Activated CD4-positive, CD25-positive, alpha-beta regulatory T cell treated with anti-CD3 and anti-CD28 coated beads, Interleukin-2, amount 50 U/mL, for 72 hours (primary cell): Measurements from ENCODE around the gene VENTX.
"Not testable (repeated sequence)": the region's sequence is repeated elsewhere in the genome, so short reads cannot be mapped to it uniquely, and the experiment has no call there.

ENCODE experiments used
- DNase-seq: peaks from one replicate; pipeline ENCODE4 v3.0.0; 2021

Gene VENTX

DNA sequence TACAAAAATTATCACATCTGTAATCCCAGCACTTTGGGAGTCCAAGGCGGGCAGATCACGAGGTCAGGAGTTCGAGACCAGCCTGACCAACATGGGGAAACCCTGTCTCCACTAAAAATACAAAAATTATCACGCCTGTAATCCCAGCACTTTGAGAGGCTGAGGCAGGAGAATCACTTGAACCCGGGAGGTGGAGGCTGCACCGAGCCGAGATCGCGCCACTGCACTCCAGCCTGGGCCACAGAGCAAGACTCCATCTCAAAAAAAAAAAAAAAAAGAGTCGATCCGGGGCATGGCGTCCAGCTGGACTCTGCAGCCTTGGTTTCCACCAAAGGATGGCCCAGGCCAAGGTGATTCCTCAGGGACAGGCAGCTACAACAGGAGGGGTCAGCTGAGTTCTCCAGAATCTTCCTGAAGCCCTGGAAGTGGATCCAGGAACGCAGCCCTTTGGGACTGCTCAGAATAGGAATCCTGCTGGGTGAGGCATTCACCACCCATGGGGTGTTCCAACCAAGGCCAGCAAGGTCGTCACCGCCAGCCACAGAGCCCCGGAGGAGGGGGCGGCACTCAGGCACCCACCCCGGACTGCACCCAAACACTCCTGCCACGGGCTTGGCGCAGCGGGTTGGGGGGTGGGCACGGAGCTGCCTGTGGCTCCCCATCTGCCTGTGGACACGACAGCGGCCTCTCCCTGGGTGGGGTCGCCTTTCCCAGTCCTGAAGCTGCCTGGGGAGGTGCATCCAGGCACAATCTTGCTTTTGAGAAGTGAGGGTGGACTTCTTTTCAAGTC is 19.7 kb upstream of the VENTX start:
- no peak for DNase-seq

DNA sequence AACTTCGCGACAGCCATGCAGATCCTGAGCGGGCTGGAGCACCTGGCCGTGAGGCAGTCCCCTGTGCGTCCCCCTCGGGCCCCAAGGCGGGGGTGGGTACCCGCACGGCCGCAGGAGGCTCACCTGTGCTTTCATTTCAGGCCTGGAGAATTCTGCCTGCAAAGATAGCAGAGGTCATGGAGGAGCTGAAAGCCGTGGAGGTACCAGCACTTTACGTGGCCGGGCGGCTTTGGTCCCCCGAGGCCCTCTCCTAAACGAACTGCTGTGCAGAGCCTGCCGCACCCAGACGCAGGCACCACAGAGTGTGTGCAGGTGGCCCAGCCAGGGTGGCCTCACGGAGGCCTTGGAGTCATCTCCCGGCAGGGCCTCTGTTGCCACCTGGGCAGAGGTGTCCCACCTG is 18.8 kb upstream of the VENTX start:
- no peak for DNase-seq

DNA sequence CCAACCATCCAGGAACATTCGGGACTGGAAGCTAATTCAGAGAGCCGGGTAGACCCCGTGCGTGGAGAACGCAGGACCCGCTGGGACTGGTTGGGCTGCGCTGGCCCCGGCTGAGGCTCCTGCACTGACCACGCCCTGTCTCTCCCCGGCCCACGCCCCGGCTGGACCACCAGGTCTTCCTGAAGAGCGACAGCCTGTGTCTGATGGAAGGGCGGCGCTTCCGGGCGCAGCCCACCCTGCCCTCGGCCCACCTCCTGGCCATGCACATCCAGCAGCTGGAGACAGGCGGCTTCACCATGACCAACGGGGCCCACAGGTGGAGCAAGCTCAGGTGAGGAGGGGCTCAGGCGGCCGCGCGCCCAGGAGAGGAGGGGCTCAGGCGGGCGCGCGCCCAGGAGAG is 17.9 kb upstream of the VENTX start:
- no peak for DNase-seq

DNA sequence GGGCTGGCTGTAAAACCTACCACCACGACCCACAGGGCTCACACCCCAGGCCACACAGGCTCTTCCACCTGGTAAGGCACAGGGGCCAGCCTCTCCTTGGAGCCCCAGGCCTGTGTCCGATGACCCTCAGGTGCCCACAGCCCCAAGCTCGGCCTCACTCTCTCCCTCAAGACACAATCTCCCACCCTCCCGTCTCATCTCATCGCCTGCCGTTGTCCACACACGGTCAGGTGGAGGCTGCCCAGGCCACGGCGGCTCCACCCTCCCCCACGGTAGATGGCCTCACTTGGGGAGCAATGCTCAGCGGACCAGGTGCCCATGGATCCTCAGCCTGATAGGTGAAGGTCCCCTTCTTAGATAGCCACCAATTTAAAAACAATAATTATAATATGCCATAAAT is 16.3 kb upstream of the VENTX start:
- no peak for DNase-seq

DNA sequence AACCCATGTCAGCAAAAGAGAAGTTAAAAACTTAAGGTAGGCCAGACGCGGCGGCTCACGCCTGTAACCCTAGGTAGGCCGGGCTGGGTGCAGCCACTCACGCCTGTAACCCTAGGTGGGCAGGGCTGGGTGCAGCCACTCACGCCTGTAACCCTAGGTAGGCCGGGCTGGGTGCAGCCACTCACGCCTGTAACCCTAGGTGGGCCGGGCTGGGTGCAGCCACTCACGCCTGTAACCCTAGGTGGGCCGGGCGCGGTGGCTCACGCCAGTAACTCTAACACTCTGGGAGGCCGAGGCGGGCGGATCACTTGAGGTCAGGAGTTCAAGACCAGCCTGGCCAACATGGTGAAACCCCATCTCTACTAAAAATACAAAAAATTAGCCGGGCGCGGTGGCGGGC is 15.9 kb upstream of the VENTX start:
- DNase-seq = not testable (repeated sequence)

DNA sequence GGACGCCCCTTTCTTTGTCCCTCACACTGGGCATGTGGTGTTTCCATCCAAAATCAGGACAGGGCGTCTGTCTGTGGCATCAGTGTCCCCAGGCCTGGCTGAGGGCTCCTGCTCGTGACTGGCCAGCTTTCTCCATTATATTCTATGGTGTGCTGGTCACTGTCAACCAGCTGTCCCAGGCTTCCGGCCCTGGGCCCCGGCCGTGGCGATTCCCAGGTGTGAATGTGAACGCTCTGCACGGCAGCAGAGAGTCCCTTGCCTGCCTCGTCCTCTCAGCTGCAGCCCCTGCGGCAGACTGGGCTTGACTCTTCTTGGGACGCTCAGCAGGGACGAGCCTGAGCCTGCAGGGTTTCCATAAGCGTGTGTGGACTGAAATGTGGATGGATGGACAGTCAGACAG is 13.6 kb upstream of the VENTX start:
- DNase-seq = no peak

DNA sequence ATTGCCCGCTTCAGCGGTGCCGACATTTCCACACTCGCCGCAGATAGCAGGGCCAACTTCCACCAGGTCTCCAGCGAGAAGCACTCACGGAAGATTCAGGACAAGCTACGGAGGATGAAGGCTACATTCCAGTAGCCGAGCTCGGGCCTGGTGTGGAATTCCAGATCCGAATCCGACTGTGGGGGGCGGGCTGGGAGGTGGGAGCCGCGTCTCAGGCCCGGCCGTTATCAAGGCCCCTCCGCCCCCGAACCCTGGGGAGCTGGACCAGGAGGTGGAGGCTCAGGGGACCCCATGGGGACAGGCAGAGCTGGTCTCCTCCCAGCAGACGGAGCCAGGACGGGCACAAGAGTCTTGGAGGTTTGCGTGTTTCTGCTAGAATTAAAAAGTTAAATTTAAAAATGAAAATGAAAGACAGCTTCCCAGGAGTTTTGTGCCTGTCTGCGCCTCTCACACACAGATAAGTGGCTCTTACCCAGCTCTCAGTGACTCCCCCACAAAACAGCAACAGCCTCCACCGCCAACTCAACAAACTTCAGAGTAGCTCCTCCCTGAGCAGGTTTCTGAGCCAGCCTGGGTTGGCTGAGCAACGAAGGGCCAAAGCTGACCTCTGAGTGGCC is 12.8 kb upstream of the VENTX start:
- DNase-seq = no peak

DNA sequence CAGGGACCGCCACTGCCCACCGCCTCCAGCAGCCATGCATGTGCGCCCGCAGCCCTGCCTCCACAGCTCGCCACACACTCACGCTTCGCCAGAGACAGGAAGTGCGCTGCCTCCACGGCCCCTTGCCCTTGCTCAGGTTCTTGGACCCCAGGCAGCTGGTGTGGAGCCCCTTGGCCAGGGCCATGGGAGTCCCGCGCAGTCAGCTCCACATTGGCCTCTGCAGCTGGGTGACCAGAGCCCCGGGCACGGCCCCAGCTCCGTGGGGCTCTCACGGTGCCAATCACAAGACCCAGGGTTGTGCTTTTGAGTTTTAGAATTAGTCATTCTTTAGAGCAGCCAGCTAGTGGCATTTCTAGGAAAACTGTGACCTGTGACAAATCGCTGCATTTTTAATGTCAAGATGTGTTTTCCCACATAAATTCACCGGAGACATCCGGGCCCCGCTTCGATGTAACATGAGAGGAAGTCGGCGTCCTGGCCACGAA is 11.9 kb upstream of the VENTX start:
- no peak for DNase-seq

DNA sequence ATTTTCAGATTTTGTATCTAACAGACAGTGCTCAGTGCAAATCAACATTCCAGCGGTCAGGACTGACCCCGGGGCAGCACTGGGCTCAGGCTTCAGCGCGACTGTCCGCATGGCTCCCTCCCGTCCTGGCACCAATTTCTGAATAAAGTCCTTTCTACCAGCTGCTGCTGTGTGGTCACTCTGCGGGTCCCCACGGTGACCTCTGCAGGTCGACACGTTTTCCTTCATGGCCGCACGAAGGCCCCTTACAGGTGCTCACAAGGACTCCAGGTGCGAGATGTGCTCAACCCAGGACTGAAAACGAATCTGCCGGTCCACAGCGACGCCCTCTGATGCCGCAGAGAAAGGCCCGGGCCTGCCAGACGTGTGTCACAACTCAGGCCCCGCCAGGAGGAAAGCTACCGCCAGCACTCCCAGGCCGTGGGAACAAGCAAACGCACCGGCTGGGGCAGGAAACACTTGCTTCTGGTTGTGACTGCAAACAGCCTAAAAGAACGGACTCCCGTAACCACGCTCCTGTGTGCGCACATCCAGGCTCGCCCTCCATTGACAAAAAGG is 11.3 kb upstream of the VENTX start:
- no peak for DNase-seq

DNA sequence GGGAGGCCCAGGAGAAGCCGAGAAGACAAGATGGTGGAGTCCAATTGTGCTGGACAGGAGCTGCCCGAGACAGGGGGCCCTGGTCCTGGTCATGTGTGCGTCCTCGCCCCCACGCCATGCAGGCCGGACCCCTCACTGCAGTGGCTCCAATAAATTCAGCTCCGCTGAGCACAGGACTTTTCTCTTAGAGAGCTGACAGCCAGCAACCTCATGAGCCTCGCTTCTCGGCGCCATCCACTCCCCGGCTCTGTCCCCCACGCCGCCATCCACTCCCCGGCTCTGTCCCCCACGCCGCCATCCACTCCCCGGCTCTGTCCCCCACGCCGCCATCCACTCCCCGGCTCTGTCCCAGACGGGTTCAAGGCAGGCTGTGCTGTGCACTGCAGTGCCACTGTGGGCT is 10.4 kb upstream of the VENTX start:
- DNase-seq = no peak

DNA sequence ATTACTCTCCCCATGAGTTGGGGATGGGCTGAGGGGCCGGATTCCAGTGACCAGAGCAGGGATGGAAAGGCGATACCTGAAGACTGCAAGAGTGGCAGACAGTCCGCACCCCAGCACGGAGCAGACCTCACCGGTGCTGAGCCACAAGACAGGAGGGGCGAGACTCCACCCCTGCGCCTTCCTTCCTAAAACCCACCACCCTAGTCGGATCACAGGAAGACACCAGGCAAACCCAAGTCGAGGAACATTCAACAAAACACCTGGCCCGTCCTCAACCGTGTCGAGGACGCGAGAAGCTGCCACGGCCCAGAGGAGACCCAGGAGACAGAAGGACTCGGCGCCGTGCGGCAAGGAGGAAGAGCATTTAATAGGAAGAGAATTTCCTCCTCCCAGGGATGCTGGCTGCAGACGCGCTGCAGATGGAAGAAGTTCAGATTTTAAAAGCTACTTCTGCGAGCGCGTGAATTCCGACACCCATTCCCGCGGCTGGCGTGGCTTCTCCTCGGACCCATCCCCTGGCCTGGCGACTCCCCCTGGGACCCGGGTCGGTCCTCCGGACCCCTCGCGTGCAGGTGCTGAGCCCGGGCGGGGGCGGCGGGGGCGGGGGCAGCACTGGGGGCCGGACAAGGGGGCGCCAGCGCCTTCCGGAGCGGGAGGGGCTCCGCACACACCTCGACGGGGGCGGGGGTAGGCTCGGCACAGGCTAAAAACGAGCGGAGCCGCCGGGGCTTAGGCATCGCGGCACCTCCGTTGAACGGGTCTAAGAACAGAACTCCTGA is 8.2 kb upstream of the VENTX start:
- DNase-seq = no peak

DNA sequence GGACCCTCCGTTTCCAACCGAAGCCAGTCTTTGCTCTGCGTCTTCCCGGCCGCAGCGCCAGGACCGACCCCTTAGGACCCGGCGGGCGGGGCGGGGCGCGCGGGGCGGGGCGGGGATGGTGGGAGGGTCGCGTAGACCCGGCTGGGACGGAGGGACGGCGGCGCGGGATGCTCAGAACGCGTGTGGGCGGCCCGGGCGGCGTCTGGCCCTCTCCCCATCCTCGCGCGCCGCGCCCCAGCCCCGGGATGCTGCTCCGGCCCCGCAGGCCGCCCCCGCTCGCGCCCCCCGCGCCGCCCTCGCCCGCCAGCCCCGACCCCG is 7.7 kb upstream of the VENTX start, which contains the start of gene UTF1:
UTF1 (plus strand) TSS at position 174 of the 318 bp plus-strand sequence; CDS start at position 246, 72 bp downstream.
- no peak for DNase-seq

DNA sequence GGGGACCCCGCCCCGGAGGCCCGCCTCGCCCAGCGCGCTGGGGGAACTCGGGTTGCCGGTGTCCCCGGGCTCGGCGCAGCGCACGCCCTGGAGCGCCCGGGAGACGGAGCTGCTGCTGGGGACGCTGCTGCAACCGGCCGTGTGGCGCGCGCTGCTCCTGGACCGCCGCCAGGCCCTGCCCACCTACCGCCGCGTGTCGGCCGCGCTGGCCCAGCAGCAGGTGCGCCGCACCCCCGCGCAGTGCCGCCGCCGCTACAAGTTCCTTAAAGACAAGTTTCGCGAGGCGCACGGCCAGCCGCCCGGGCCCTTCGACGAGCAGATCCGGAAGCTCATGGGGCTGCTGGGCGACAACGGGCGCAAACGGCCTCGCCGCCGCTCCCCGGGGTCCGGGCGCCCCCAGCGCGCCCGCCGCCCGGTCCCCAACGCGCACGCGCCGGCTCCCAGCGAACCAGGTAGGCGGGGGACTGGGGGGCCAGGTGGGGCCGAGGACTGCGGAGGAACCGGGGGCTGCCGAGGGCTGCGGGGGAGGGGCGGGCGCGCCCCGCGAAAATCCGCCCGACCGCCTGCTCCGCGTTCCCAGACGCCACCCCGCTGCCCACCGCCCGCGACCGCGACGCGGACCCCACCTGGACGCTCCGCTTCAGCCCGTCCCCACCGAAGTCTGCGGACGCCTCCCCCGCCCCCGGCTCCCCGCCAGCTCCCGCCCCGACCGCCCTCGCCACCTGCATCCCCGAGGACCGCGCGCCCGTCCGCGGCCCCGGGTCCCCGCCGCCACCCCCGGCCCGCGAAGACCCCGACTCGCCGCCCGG is 7.1 kb upstream of the VENTX start:
- DNase-seq = no peak

DNA sequence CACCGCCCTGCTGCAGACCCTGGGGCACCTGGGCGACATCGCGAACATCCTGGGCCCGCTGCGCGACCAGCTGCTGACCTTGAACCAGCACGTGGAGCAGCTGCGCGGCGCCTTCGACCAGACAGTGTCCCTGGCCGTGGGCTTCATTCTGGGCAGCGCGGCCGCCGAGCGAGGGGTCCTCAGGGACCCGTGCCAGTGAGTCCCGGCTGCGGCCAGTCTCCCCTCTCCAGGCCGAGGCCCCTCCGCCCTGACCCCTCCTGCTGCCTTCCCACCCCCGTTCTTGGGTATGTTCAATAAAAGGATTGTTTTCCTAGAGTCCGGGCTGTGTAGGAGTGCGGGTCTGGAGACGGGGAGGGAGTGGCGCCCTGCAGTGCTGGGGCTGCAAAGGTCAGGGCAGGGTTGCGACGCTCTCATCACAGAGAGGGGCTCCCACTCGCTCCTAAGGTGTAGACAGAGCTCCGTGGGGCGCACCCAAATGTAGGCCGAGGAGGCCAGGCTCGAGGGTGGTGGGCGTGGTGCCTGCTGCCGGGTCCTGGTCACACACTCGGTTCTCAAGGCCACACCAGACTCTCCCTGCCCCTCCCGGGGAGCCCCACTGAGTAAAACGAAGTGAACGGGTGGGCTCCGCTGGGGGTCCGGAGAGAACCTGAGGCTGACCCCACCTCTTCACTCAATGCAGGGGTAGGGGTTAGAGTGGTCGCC is 6.3 kb upstream of the VENTX start:
- DNase-seq = no peak

DNA sequence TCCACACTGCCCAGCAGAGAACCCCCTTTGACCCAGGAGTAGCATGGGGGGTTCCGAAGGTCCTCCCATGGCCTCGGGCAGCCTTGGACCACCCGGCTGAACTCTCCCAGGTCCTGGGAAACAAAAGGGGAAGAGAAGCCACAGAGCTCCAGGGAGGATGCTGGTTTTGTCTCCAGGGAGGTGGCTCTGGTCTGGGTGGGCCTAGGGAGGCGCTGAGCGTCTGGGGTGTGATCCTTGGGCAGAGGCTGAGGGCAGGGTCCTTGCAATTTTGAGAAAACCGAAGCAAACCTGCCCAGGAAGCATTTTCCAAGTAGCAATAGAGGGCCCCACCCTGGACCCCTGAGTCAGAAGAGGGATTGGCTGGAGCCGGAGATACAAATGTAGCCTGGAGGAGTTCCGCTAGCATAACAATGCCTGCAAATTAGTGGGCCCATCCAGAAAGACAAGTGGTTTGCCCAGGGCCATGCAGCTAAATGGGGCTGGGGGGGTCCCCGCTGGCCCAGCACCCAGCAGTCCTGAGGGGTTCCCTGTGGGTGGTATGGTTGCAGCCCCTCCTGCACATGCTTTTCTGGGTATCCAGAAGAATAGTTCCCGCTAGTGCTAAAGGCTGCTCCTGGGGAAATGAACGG is 5.6 kb upstream of the VENTX start:
- DNase-seq = no peak

DNA sequence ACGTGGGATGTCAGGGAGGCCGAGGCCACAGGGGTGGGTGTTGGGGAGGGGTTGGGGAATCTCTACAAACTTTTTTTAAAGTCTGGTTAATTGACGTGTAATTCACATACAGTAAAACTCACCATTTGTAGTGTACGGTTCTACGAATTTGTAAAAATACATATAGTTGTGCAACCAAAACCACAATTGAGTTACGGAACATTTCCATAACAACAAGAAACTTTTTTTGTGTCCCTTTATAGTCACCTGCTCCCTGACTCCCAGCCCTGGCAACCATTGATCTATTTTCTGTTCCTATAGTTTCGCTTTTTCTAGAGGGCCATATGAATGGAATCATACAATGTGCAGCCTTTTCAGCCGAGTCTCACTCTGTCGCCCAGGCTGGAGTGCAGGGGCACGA is 2.9 kb upstream of the VENTX start:
- DNase-seq = not testable (repeated sequence)

DNA sequence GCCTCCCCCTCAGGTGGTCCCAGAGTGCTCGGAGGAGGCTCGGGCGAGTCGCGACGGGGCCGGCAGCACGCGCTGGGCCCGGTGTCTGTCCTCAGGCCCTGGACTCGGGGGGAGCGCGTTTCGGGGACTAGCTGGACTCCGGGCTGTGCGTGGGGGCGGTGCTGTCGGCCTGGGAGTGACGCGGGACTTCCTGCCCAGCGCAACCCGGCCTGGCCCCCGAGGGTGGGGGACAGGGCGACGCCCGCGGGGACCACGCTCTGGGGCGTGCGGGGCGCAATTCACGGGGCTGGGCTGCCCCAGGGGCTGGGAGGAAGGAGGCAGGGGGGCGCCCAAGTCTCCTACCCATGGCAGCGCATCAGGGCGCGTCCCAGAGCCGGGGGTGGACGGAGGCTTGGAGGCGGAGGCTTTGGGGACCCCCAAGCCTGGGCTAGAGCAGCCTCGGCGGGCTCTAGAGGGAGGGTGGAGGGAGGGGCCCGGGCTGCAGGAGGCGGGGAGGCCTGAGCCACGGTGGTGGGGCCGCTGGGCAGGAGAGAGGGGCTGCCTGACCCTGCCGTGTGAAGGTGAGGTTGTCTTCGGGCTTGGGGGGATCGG is 2.3 kb upstream of the VENTX start:
- DNase-seq = no peak

DNA sequence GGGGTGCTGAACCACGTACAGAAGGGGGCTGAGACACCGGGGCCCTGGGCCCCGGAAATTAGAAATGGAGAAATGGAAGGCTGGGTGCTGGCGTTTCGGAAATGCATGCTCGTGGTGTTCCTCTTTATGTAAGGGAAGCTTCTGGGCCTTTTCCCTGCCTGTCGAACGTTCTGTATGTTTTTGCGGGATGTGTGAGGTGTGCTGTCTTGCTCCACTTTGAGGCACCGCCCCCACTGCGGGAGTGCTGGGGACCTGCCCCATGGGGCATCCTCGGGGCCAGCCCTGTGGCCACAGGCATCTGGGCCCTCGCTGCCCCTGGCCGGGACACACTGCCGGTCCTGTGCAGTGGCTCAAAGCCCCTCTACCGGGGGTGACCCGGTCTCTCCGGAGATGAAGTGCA is 1.7 kb upstream of the VENTX start:
- DNase-seq = no peak

DNA sequence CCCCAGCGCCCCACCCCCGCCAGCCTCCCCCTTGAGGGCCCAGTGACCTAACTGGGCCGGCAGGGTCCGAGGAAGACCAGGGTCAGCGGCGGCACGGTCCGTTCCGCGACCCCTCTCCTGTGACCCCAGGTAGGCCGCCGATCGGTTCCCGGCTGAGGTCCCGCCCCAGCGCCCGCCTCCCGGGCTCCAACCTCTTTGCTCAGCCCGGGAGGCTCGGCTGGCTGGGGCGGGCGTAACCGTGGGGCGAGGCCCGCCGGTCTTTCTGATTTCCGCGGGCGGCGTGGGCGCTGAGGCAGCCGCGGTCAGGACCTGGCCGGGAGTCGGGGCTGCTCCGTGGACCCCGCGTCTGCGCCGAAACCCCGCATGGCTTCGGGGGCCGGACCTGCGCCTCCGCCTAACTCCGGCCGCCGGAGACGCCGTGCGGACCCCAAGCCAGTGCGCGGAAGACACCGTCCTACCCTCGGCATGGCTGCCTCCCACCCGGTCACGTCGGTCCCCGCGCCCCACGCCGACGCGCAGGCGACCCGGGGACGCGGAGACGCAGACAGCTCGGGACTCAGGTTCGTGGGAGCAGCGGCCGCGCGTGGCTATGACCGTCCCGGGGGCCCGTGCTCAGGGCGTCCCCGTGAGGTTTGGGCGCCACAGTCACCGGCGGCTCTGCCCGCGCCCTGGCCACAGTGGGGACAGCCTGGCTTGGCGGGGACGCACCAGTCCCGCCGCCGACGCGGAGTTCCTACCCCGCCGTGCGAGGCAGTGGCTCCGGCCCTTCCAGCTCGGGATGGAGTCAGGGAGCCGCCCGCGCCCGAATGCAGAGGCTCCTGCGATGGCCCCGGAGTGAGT is 1.0 kb upstream of the VENTX start:
- no peak for DNase-seq

DNA sequence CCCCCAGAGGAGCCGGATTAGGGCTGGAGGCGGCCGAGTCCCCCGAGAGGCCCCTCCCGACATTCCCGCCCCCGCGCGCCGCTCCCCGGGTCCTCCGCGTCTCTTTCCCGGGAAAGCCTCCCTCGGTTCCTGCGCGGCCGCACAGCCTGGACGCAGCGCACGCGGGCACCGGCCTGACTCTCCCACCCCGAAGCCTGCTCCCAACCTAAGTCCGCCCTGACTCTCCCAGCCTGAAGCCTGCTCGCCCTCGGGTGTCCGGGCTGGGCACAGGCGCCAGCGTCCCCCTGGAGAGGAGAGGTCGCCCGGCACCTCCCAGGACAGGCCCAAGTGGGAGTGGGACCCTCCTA is 441 bp upstream of the VENTX start:
- no peak for DNase-seq

DNA sequence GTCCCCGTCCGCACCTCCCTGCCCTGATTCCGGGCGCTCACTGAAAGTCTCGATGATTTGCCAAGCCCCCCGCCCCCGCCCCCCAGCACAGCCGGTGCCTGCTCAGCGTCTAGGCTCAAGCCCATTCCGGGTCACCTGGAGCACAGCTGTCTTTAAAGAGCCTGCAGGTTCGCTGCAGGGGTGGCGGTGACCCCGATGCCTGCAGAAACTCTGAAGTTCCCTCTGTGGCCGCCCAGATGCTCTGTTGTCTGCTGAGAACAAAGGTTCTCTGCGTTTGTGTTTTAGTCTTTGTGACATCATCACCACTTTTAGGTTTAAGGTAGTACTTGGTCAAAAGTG is 780 bp downstream of the VENTX start:
- no peak for DNase-seq
